KMS-11 (cell line): ENCODE results near the gene G6PC3.

Experiments
- H2AFZ ChIP-seq: fragments of 200-600 bp; sonication (generic); 2 replicates; pipeline ENCODE4 v1.6.1; 2016; ENCODE audit warnings: antibody characterized with exemption, mixed run types, low read depth
- H3K27ac ChIP-seq: fragments of 200-600 bp; sonication (generic); 2 replicates; pipeline ENCODE4 v1.6.1; 2016; ENCODE audit warnings: mild to moderate bottlenecking, mixed run types
- H3K27me3 ChIP-seq: fragments of 200-600 bp; sonication (generic); 2 replicates; pipeline ENCODE4 v1.6.1; 2017; ENCODE audit warnings: mild to moderate bottlenecking, low read depth, mixed run types, moderate library complexity; ENCODE audit not compliant: insufficient read depth
- H3K36me3 ChIP-seq: fragments of 200-600 bp; sonication (generic); 2 replicates; pipeline ENCODE4 v1.6.1; 2017; ENCODE audit warnings: mild to moderate bottlenecking, mixed run types; ENCODE audit not compliant: insufficient read depth
- H3K4me1 ChIP-seq: fragments of 200-600 bp; sonication (generic); 2 replicates; pipeline ENCODE4 v1.6.1; 2016; ENCODE audit warnings: mild to moderate bottlenecking, low read depth, mixed run types; ENCODE audit not compliant: poor library complexity, severe bottlenecking
- H3K4me2 ChIP-seq: fragments of 200-600 bp; sonication (generic); 2 replicates; pipeline ENCODE4 v1.7.0; 2016; ENCODE audit warnings: mild to moderate bottlenecking, mixed run types
- H3K4me3 ChIP-seq: fragments of 200-600 bp; sonication (generic); IDR thresholded peaks from 2 replicates; pipeline ENCODE4 v1.6.1; 2017; ENCODE audit warnings: low read depth, low read length, mixed read lengths; ENCODE audit not compliant: insufficient read depth
- H3K79me2 ChIP-seq: fragments of 200-600 bp; sonication (generic); 2 replicates; pipeline ENCODE4 v1.6.1; 2016; ENCODE audit warnings: low read depth, mixed run types; ENCODE audit not compliant: insufficient read depth
- H3K9ac ChIP-seq: fragments of 200-600 bp; sonication (generic); 2 replicates; pipeline ENCODE4 v1.6.1; 2016; ENCODE audit warnings: mild to moderate bottlenecking, mixed run types
- H4K20me1 ChIP-seq: fragments of 200-600 bp; sonication (generic); 2 replicates; pipeline ENCODE4 v1.6.1; 2016; ENCODE audit warnings: mild to moderate bottlenecking, mixed run types; ENCODE audit not compliant: insufficient read depth
- CTCF ChIP-seq: fragments of 200-600 bp; sonication (generic); conservative IDR thresholded peaks from 2 replicates; pipeline ENCODE4 v1.6.1; 2017; ENCODE audit warnings: low read depth, mild to moderate bottlenecking, antibody characterized with exemption, low read length, moderate library complexity, mixed read lengths

G6PC3 gene

GRCh38 chr17:44111777-44112176 is 41.2 kb downstream of the G6PC3 start:
- Histone ChIP-seq H3K4me2 (peak overlapping the region; percentile 100), H3K27me3 (no peaks in the 10 kb centered on the region), H3K36me3 (no peaks in the 10 kb centered on the region), H4K20me1 (no peaks in the 10 kb centered on the region), H3K79me2 (peaks cover 57% of the 10 kb centered on the region; the same call in 1 of the 2 replicates), H3K4me1 (peaks cover 50% of the 10 kb centered on the region), H3K4me3 (no peak overlapping the region), H3K27ac (peak overlapping the region; percentile 38; the same call in 1 of the 2 replicates), H2AFZ (no peak overlapping the region), H3K9ac (peak overlapping the region; percentile 56; the same call in 1 of the 2 replicates)
- TF ChIP-seq CTCF = no peak

- no peaks in the 10 kb centered on the region for H4K20me1 ChIP-seq
- H3K9ac ChIP-seq = no peak overlapping the region
- H3K4me1 ChIP-seq = peaks cover 50% of the 10 kb centered on the region
- H3K27me3 ChIP-seq = no peaks in the 10 kb centered on the region
- H3K36me3 ChIP-seq = no peaks in the 10 kb centered on the region
- H3K4me2 ChIP-seq = peak overlapping the region; percentile 100
- no peak for TF ChIP-seq CTCF
- no peak overlapping the region for H3K4me3 ChIP-seq
- H3K27ac ChIP-seq = peak overlapping the region; percentile 21; the same call in 1 of the 2 replicates
- H2AFZ ChIP-seq = no peak overlapping the region
- peaks cover 53% of the 10 kb centered on the region; the same call in 1 of the 2 replicates for H3K79me2 ChIP-seq
Observed at GRCh38 chr17:44112284-44113280, 42.0 kb downstream of the G6PC3 start.

- H3K79me2 ChIP-seq = peaks cover 53% of the 10 kb centered on the region; the same call in 1 of the 2 replicates
- H3K4me2 ChIP-seq = peak overlapping the region; percentile 5; the same call in 1 of the 2 replicates
- no peaks in the 10 kb centered on the region for H3K27me3 ChIP-seq
- TF ChIP-seq CTCF = no peak
- peaks cover 47% of the 10 kb centered on the region for H3K4me1 ChIP-seq
- H3K27ac ChIP-seq = no peak overlapping the region
- no peak overlapping the region for H3K9ac ChIP-seq
- no peaks in the 10 kb centered on the region for H4K20me1 ChIP-seq
- H3K36me3 ChIP-seq = no peaks in the 10 kb centered on the region
- H2AFZ ChIP-seq = no peak overlapping the region
- H3K4me3 ChIP-seq = no peak overlapping the region
Observed at GRCh38 chr17:44113382-44113781, 42.8 kb downstream of the G6PC3 start.

- Histone ChIP-seq H3K27ac (no peak overlapping the region), H3K4me2 (no peak overlapping the region), H3K9ac (no peak overlapping the region), H3K36me3 (no peaks in the 10 kb centered on the region), H3K4me3 (no peak overlapping the region), H3K27me3 (no peaks in the 10 kb centered on the region), H3K4me1 (peaks cover 40% of the 10 kb centered on the region), H2AFZ (no peak overlapping the region), H3K79me2 (peaks cover 47% of the 10 kb centered on the region; the same call in 1 of the 2 replicates), H4K20me1 (no peaks in the 10 kb centered on the region)
- no peak for TF ChIP-seq CTCF
Observed at GRCh38 chr17:44113868-44114840, 43.6 kb downstream of the G6PC3 start.
